Measurements from ENCODE around the gene RPLP1.

The RPLP1 gene

GRCh38 chr15:69491038-69491505, 38.5 kb downstream of the RPLP1 start:
- no peaks in the 10 kb centered on the region for H3K36me3 ChIP-seq (ENCODE audit: control insufficient read depth, insufficient read depth, low read length)
- H3K9ac ChIP-seq (ENCODE audit: low read length) = no peak overlapping the region
- H3K4me3 ChIP-seq (ENCODE audit: low read length) = no peak overlapping the region
- H3K4me1 ChIP-seq (ENCODE audit: control insufficient read depth, insufficient read depth, low read length) = no peaks in the 10 kb centered on the region
- H3K9me3 ChIP-seq (ENCODE audit: control insufficient read depth, low read length) = no peaks in the 10 kb centered on the region
- no peaks in the 10 kb centered on the region for H3K27me3 ChIP-seq (ENCODE audit: control insufficient read depth, insufficient read depth, low read length)

DNA sequence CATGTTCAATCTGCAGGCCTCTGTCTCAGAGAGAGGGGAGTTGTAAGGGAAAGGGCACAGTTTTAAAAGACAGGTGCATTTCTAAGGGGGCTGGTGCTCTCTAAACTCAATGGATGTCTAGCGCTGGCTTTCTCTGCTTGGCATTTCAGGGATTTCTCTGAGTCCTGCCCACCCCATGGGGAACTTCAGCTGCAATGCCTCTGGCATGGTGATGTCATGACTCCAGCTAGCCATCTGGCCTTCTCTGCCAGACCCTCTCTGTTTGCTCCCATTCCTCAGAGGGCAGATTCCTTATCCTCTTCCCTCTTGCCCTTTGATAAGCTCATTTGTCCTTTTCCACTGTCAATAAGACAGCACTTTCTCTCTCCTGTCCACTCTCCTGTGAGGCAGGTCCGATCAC, 40.8 kb downstream of the RPLP1 start:
- Histone ChIP-seq H3K27me3 (ENCODE audit: control insufficient read depth, insufficient read depth, low read length) (no peaks in the 10 kb centered on the region), H3K36me3 (ENCODE audit: control insufficient read depth, insufficient read depth, low read length) (no peaks in the 10 kb centered on the region), H3K4me3 (ENCODE audit: low read length) (no peak overlapping the region), H3K9me3 (ENCODE audit: control insufficient read depth, low read length) (no peaks in the 10 kb centered on the region), H3K9ac (ENCODE audit: low read length) (no peak overlapping the region), H3K4me1 (ENCODE audit: control insufficient read depth, insufficient read depth, low read length) (no peaks in the 10 kb centered on the region)

DNA sequence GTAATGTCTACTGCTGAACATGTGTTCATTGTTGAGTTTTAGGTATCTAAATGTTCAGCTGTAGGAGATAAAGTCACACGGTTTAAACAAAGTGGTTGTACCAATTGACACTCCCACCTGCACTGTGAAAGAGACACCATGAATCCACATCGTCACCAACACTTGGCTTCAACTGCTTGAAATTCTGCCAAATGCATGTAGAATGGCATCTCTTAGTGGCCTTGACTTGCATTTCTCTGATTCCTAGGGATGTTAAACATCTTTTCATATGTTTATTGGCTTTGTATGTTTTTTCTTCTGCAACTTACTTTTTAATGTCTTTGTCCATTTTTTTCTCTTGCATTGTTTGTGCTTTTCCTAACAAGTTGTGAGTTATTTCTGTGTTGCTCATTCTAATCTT, 43.4 kb downstream of the RPLP1 start:
- H3K4me1 ChIP-seq (ENCODE audit: control insufficient read depth, insufficient read depth, low read length) = no peaks in the 10 kb centered on the region
- no peak overlapping the region for H3K4me3 ChIP-seq (ENCODE audit: low read length)
- no peaks in the 10 kb centered on the region for H3K27me3 ChIP-seq (ENCODE audit: control insufficient read depth, insufficient read depth, low read length)
- H3K9ac ChIP-seq (ENCODE audit: low read length) = no peak overlapping the region
- H3K9me3 ChIP-seq (ENCODE audit: control insufficient read depth, low read length) = no peaks in the 10 kb centered on the region
- no peaks in the 10 kb centered on the region for H3K36me3 ChIP-seq (ENCODE audit: control insufficient read depth, insufficient read depth, low read length)

DNA sequence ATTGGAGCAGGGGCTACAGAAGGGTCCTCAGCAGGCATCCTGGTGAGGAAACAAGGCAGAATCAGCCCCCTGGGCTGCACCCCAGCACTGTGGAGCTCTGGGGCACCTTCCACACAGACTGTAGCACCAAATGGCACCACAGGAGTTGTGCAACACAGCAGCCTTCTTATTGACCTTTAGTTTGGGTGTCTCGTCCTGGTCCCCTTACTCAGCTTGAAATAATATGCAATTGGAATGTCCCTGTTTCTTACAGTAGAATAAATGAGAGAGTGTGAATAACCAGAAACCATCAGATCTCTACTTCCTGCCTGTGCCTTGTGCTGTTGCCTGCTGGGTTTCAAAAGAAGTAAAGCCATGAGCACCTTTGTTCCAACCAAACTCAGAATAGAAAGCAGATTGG, 44.5 kb downstream of the RPLP1 start:
- Histone ChIP-seq H3K9me3 (ENCODE audit: control insufficient read depth, low read length) (no peaks in the 10 kb centered on the region), H3K36me3 (ENCODE audit: control insufficient read depth, insufficient read depth, low read length) (no peaks in the 10 kb centered on the region), H3K9ac (ENCODE audit: low read length) (no peak overlapping the region), H3K27me3 (ENCODE audit: control insufficient read depth, insufficient read depth, low read length) (no peaks in the 10 kb centered on the region), H3K4me3 (ENCODE audit: low read length) (no peak overlapping the region), H3K4me1 (ENCODE audit: control insufficient read depth, insufficient read depth, low read length) (no peaks in the 10 kb centered on the region)

DNA sequence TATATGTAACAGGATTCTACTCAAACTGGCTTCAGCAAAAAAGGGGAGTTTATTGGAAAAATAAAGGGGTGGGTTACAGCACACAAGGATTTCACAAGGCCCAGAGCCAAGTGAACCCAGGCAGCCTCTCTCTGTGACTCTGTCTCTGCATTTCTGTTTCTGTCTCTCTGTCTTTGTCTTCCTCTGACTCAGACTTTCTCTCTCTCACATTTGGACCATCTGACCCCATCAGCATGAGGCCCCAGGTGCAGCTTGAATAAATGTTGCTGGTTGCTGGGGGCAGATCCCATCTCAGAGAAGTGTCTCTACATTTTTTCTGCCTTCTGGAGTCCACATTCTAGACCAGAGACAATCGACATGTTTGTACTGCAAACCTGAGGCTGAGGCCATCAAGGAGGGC, 45.0 kb downstream of the RPLP1 start:
- Histone ChIP-seq H3K4me3 (ENCODE audit: low read length) (no peak overlapping the region), H3K9ac (ENCODE audit: low read length) (no peak overlapping the region), H3K36me3 (ENCODE audit: control insufficient read depth, insufficient read depth, low read length) (no peaks in the 10 kb centered on the region), H3K27me3 (ENCODE audit: control insufficient read depth, insufficient read depth, low read length) (no peaks in the 10 kb centered on the region), H3K9me3 (ENCODE audit: control insufficient read depth, low read length) (no peaks in the 10 kb centered on the region), H3K4me1 (ENCODE audit: control insufficient read depth, insufficient read depth, low read length) (no peaks in the 10 kb centered on the region)

- no peaks in the 10 kb centered on the region for H3K9me3 ChIP-seq (ENCODE audit: control insufficient read depth, low read length)
- H3K9ac ChIP-seq (ENCODE audit: low read length) = no peak overlapping the region
- no peak overlapping the region for H3K4me3 ChIP-seq (ENCODE audit: low read length)
- no peaks in the 10 kb centered on the region for H3K4me1 ChIP-seq (ENCODE audit: control insufficient read depth, insufficient read depth, low read length)
- H3K27me3 ChIP-seq (ENCODE audit: control insufficient read depth, insufficient read depth, low read length) = no peaks in the 10 kb centered on the region
- no peaks in the 10 kb centered on the region for H3K36me3 ChIP-seq (ENCODE audit: control insufficient read depth, insufficient read depth, low read length)
Measured at GRCh38 chr15:69498282-69498681, 45.7 kb downstream of the RPLP1 start.

DNA sequence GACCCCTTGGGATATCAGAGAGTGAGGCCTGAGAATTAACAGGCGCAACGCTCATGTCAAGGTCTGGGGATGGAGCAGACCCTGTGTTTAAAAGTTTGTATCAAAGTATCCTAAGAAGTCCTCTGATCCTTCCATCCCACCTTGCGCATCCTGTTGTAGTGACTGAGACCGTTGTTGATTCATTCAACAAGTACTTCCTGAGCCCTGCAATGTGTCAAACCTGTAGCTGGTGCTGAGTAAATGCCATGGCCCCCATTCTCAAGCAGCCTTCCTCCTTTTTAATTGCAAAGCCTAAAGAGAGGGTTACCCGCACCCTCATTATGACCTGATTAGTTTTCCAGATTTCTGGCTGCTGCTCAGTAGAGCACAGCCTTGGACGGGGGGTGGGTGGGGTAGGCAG, 46.4 kb downstream of the RPLP1 start:
- Histone ChIP-seq H3K4me3 (ENCODE audit: low read length) (no peak overlapping the region), H3K4me1 (ENCODE audit: control insufficient read depth, insufficient read depth, low read length) (no peaks in the 10 kb centered on the region), H3K9ac (ENCODE audit: low read length) (no peak overlapping the region), H3K27me3 (ENCODE audit: control insufficient read depth, insufficient read depth, low read length) (no peaks in the 10 kb centered on the region), H3K36me3 (ENCODE audit: control insufficient read depth, insufficient read depth, low read length) (no peaks in the 10 kb centered on the region), H3K9me3 (ENCODE audit: control insufficient read depth, low read length) (no peaks in the 10 kb centered on the region)

GRCh38 chr15:69499521-69500211, 47.0 kb downstream of the RPLP1 start:
- no peak overlapping the region for H3K9ac ChIP-seq (ENCODE audit: low read length)
- H3K4me3 ChIP-seq (ENCODE audit: low read length) = no peak overlapping the region
- H3K4me1 ChIP-seq (ENCODE audit: control insufficient read depth, insufficient read depth, low read length) = no peaks in the 10 kb centered on the region
- no peaks in the 10 kb centered on the region for H3K27me3 ChIP-seq (ENCODE audit: control insufficient read depth, insufficient read depth, low read length)
- H3K36me3 ChIP-seq (ENCODE audit: control insufficient read depth, insufficient read depth, low read length) = no peaks in the 10 kb centered on the region
- H3K9me3 ChIP-seq (ENCODE audit: control insufficient read depth, low read length) = no peaks in the 10 kb centered on the region

GRCh38 chr15:69500339-69500738, 47.7 kb downstream of the RPLP1 start:
- Histone ChIP-seq H3K4me1 (ENCODE audit: control insufficient read depth, insufficient read depth, low read length) (no peaks in the 10 kb centered on the region), H3K4me3 (ENCODE audit: low read length) (no peak overlapping the region), H3K27me3 (ENCODE audit: control insufficient read depth, insufficient read depth, low read length) (no peaks in the 10 kb centered on the region), H3K9me3 (ENCODE audit: control insufficient read depth, low read length) (no peaks in the 10 kb centered on the region), H3K36me3 (ENCODE audit: control insufficient read depth, insufficient read depth, low read length) (no peaks in the 10 kb centered on the region), H3K9ac (ENCODE audit: low read length) (no peak overlapping the region)

DNA sequence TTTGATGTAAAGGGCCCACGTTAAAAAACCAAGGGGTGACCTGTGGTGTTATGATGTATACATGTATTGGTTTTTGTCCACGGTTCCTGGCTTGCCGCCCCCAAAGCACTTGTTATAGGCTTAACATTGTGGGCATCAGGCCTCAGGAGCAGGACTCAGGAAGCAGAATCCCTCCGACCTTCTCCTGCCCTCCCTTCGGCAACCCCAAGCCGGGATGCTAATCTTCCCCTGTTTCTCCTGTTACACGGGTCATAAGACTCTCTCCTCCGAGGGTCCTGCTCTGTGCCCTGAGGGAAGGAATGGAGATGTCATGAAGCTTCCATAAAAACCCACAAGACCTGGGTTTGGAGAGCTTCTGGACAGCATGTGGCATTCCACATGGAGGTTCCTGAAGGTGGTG, 48.8 kb downstream of the RPLP1 start:
- H3K4me1 ChIP-seq (ENCODE audit: control insufficient read depth, insufficient read depth, low read length) = no peaks in the 10 kb centered on the region
- H3K9ac ChIP-seq (ENCODE audit: low read length) = no peak overlapping the region
- no peaks in the 10 kb centered on the region for H3K36me3 ChIP-seq (ENCODE audit: control insufficient read depth, insufficient read depth, low read length)
- H3K27me3 ChIP-seq (ENCODE audit: control insufficient read depth, insufficient read depth, low read length) = no peaks in the 10 kb centered on the region
- H3K4me3 ChIP-seq (ENCODE audit: low read length) = no peak overlapping the region
- H3K9me3 ChIP-seq (ENCODE audit: control insufficient read depth, low read length) = no peaks in the 10 kb centered on the region

GRCh38 chr15:69502470-69503045, 49.9 kb downstream of the RPLP1 start:
- Histone ChIP-seq H3K9ac (ENCODE audit: low read length) (no peak overlapping the region), H3K9me3 (ENCODE audit: control insufficient read depth, low read length) (no peaks in the 10 kb centered on the region), H3K27me3 (ENCODE audit: control insufficient read depth, insufficient read depth, low read length) (no peaks in the 10 kb centered on the region), H3K4me1 (ENCODE audit: control insufficient read depth, insufficient read depth, low read length) (no peaks in the 10 kb centered on the region), H3K4me3 (ENCODE audit: low read length) (no peak overlapping the region), H3K36me3 (ENCODE audit: control insufficient read depth, insufficient read depth, low read length) (no peaks in the 10 kb centered on the region)

DNA sequence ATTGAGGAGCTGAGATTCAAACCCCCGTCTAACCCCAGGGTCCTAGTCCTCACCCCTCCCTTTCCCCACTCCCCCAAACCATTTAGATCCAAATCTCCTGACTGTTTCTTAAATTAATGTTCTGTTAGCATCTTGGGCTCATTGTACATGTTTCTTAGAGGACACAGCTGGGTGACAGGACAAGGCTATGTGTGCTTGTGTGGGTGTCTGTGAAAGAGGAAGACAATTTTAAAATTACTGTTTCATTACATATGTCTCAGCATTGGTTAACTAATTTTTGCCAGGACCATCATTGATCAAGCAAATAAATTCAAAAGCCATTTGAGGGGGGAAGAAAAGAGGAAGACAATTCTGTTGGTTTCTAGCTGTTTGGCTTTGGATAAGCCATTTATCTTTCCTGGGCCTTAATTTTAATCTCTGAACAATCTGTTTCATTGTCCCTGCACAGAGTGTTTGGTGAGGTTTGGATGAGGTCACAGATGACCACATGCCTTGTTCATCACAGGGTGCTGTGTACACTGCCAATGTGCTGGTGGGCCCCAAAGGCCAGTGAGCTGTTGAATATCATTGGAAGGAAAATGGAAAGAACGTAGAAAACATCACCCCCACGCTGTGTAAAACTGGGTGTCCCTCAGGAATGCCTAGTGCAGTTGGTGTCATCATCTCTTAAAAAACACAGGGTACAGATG, 51.9 kb downstream of the RPLP1 start:
- Histone ChIP-seq H3K9ac (ENCODE audit: low read length) (no peak overlapping the region), H3K36me3 (ENCODE audit: control insufficient read depth, insufficient read depth, low read length) (no peaks in the 10 kb centered on the region), H3K4me1 (ENCODE audit: control insufficient read depth, insufficient read depth, low read length) (no peaks in the 10 kb centered on the region), H3K4me3 (ENCODE audit: low read length) (no peak overlapping the region), H3K27me3 (ENCODE audit: control insufficient read depth, insufficient read depth, low read length) (no peaks in the 10 kb centered on the region), H3K9me3 (ENCODE audit: control insufficient read depth, low read length) (no peaks in the 10 kb centered on the region)
